HepG2 (cell line): ENCODE data around the gene S100P. TPM values are rescaled to one million over a fixed set of nuclear protein-coding genes. Genes with fewer than 3 reads are reported as not detected.

ENCODE experiments used
- BRD4 ChIP-seq: sonication (generic); formaldehyde crosslinking; IDR thresholded peaks from 2 replicates; pipeline ENCODE4 v1.4.0; 2020; ENCODE audit warnings: missing genetic modification reagents
- ETV5 ChIP-seq: IDR thresholded peaks from 2 replicates; pipeline ENCODE4 v1.6.1; 2018; ENCODE audit warnings: missing biosample characterization, missing genetic modification reagents, inconsistent platforms, borderline replicate concordance
- GABPB1 ChIP-seq: IDR thresholded peaks from 2 replicates; pipeline ENCODE4 v1.6.1; 2016; ENCODE audit warnings: mild to moderate bottlenecking, missing genetic modification reagents, moderate library complexity, missing compliant biosample characterization
- HNRNPH1 ChIP-seq: fragments of 200-400 bp; formaldehyde crosslinking; optimal IDR thresholded peaks from 2 replicates; pipeline ENCODE3; 2017; ENCODE audit warnings: mild to moderate bottlenecking, low read depth, low read length
- IRF1 ChIP-seq: sonication (generic); formaldehyde crosslinking; IDR thresholded peaks from 2 replicates; pipeline ENCODE4 v1.4.0; 2020; ENCODE audit warnings: low read depth, mild to moderate bottlenecking, missing genetic modification reagents
- ISL2 ChIP-seq: sonication (generic); formaldehyde crosslinking; IDR thresholded peaks from 2 replicates; pipeline ENCODE4 v1.5.0; 2020; ENCODE audit warnings: missing genetic modification reagents
- MLLT10 ChIP-seq: sonication (generic); formaldehyde crosslinking; IDR thresholded peaks from 2 replicates; pipeline ENCODE4 v1.4.0; 2020; ENCODE audit warnings: missing genetic modification reagents
- MZF1 ChIP-seq: sonication (generic); formaldehyde crosslinking; IDR thresholded peaks from 2 replicates; pipeline ENCODE4 v1.8.1; 2023; ENCODE audit warnings: mild to moderate bottlenecking, missing genetic modification reagents, borderline replicate concordance
- NR2F2 ChIP-seq: IDR thresholded peaks from 2 replicates; pipeline ENCODE4 v1.6.1; 2012; ENCODE audit warnings: low read depth, inconsistent platforms, borderline replicate concordance
- PCBP1 ChIP-seq: fragments of 200-400 bp; formaldehyde crosslinking; IDR thresholded peaks from 2 replicates; pipeline ENCODE4 v1.6.1; 2017; ENCODE audit warnings: mild to moderate bottlenecking, low read depth, low read length, borderline replicate concordance
- TBL1XR1 ChIP-seq: fragments of 150-350 bp; IDR thresholded peaks from 2 replicates; pipeline ENCODE4 v1.6.1; 2014; ENCODE audit warnings: borderline replicate concordance, low read length; ENCODE audit not compliant: partially characterized antibody
- THAP7 ChIP-seq: sonication (generic); formaldehyde crosslinking; IDR thresholded peaks from 2 replicates; pipeline ENCODE4 v1.8.1; 2023; ENCODE audit warnings: mild to moderate bottlenecking, missing genetic modification reagents
- WIZ ChIP-seq: sonication (generic); formaldehyde crosslinking; IDR thresholded peaks from 2 replicates; pipeline ENCODE4 v1.5.1; 2020; ENCODE audit warnings: mild to moderate bottlenecking, missing genetic modification reagents
- ZFP1 ChIP-seq: IDR thresholded peaks from 2 replicates; pipeline ENCODE4 v1.6.1; 2016
- ZNF142 ChIP-seq: sonication (generic); formaldehyde crosslinking; IDR thresholded peaks from 2 replicates; pipeline ENCODE4 v1.4.0; 2020; ENCODE audit warnings: missing genetic modification reagents
- ZNF609 ChIP-seq: sonication (generic); formaldehyde crosslinking; IDR thresholded peaks from 2 replicates; pipeline ENCODE4 v1.4.0; 2020; ENCODE audit warnings: mild to moderate bottlenecking, missing genetic modification reagents, borderline replicate concordance
- ZSCAN29 ChIP-seq: sonication (generic); formaldehyde crosslinking; conservative IDR thresholded peaks from 2 replicates; pipeline ENCODE4 v1.4.0; 2020; ENCODE audit warnings: mild to moderate bottlenecking, missing genetic modification reagents
- polyA plus RNA-seq, 8 experiments: library from polyadenylated mRNA; depleted of rRNA in 3 of 8; stranded (reverse) in 7 of 8; unstranded in 1 of 8; fragments of >200 nt; fragmentation: Illumina TruSeq in 4 of 8; extraction: Trizol in 4 of 8; gene quantifications; 2 replicates each; pipeline versions ENCODE4 v1.2.1 to v1.2.3, GENCODE V29; 2011 to 2016; ENCODE audit warnings: low read depth in 4 of 8, missing spikeins in 1 of 8, mixed read lengths in 1 of 8; ENCODE audit not compliant: insufficient read depth in 1 of 8
- total RNA-seq, 5 experiments: library from RNA; depleted of rRNA; stranded (reverse); fragments of >200 nt; fragmentation: Illumina TruSeq; extraction: Trizol; gene quantifications; 2 replicates each; pipeline ENCODE4 v1.2.3, GENCODE V29; 2016; ENCODE audit warnings: low read depth in 1 of 5

S100P gene
- total and polyA plus RNA-seq, 2 of the 13 experiments (the other 11 are each of a cell fraction or from before 2014, with no cell fraction given): 278 to 1,649 TPM

GRCh38 chr4:6733358-6734164 is 39.9 kb downstream of the S100P start (continued):
- TF ChIP-seq ZNF142 (CRISPR knock-in tag): no peak
- TF ChIP-seq PCBP1: no peak
- peak; percentile 77; the same call in 1 of the 2 replicates for TF ChIP-seq NR2F2
- TF ChIP-seq ZSCAN29: peak; percentile 88
- TF ChIP-seq BRD4: peak; percentile 18; the same call in 1 of the 2 replicates
- TF ChIP-seq MLLT10 (CRISPR knock-in tag): no peak
- peak; percentile 97 for TF ChIP-seq ZNF609 (CRISPR knock-in tag)
- TF ChIP-seq ETV5: 0 out of 2 replicates have a peak, but pooled peaks have one; percentile 44
- TF ChIP-seq IRF1 (CRISPR knock-in tag): no peak
- TF ChIP-seq ZFP1 (CRISPR knock-in tag): no peak
- no peak for TF ChIP-seq THAP7 (CRISPR knock-in tag)
- no peak for TF ChIP-seq MZF1 (CRISPR knock-in tag)
- TF ChIP-seq GABPB1 (CRISPR knock-in tag): no peak; the same call in 1 of the 2 replicates
- TF ChIP-seq ISL2: peak; percentile 84
- peak; percentile 14 for TF ChIP-seq TBL1XR1
- TF ChIP-seq HNRNPH1: peak; percentile 28
- peak; percentile 77; the same call in 1 of the 2 replicates for TF ChIP-seq WIZ (CRISPR knock-in tag)
